GM18508 (cell line): ENCODE results near the gene ACP4.

Source experiments
- ATAC-seq: cut with Tn5 transposase; IDR thresholded peaks from one replicate; pipeline ENCODE4 v1.9.1; 2021; ENCODE audit warnings: moderate number of reproducible peaks; ENCODE audit not compliant: insufficient read depth, unreplicated experiment

ACP4 gene

DNA sequence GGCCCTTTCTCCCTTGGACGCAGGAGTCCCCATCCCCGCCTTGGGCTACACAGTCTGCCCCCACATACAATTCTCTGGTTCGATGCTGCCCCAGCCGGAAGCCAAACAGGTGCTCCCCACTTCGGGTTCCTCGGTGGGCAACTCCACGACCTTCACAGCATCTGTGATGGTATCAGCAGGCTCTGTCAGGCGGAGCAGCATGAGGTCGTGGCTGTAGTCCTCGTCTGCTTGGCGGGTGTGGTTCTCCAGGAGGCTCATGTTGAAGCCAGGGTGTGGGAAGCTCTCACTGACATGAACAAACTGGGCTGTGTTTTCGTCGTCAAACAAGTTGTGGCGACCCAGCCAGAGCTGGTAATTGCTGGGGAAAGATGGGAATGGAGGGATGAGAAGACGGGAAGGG lies 29.9 kb downstream of the ACP4 start:
- ATAC-seq: no peak

DNA sequence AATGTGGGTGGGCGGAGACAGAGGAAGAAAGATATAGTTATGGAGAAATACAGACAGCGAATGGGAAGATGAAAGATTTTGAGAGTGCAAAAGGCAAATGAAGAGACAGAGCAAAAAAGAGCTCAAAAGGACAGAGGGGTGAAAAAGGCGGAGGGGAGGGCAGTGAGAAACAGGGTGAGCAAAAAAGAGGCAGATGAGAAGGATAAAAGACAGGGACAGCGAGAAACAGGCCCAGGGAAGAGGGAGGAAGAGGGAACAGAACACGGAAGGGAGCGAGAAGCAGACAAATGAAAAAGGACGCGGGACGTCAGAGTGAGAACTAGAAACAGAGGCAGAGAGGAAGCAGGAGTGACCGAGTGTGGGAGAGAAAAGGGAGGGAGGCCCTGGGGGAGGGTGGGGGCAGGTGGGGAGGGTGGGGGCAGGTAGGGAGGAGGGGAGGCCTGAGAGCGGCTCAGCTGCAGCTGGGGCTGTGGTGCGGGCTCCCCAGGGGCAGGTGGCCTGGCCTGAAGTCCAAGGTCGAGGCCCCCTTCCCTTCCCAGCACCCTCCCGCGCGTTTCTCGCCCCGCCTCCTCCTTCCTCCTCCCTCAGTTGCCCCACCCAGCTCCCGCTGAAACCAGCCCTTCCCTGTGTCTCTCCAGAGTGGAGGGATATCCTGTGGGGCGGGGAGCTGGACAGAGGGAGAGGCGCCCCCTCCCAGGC lies 30.5 kb downstream of the ACP4 start:
- ATAC-seq: no peak

DNA sequence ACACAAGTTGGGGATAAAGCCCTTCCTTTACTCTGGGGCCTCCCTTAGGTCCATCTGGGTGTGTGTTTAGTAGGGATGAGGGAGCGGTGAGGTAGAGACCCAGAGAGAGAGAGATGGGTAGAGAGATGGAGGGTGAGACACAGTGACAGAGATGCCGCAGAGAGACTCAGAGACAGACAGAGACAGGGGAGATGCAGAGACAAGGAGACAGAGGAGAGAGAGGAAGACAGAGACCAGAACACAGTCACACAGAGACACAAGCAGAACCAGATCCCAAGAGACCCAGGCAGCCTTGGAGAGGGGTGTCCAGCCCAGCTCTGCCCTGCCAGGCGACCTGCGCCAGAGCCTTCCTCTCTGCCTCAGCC lies 31.0 kb downstream of the ACP4 start:
- no peak for ATAC-seq

DNA sequence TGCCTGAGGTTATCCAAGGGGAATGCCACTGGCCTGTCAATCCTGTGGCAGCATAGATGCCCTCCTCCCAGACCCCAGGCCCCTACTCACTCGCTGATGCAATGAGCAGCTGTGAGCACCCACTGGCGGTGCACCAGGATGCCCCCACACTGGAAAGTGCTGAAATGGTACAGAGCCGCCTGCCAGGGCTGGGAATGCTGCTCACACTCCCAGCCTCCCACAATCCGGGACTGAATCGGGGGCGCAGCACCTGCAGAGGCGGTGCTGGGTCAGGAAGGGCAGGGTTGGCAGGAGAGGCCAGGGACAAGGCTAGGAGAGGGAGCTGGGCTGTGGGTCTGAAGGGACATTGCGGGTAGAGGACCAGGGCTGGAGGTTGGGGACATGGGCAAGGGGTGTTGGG lies 31.4 kb downstream of the ACP4 start:
- no peak for ATAC-seq

DNA sequence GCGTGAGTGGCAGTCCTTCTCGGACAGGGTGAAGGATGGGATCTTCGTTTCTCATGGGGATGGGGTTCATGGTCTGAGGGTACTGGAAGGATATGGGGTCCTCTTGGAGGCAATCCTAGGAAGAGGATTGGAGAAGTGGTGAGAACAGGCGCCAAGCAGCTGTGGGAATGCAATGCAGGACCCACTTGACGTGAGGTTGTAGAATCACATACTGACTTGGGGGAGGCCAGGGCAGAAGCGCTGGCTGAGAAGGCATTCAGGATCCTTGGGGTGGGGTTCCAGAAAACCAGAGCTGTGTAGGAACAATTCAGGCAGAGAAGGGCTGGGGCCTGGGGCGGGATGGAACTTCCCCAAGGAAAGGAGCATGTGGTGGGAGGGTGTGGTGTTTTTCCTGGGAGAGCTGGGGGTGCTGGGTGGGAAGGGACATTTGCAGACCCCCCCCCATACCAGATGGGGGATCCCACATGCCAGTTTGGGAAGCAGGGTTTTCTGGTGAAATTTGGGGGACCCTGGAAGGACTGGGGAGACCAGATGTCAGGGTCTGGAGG lies 32.5 kb downstream of the ACP4 start:
- ATAC-seq: no peak

DNA sequence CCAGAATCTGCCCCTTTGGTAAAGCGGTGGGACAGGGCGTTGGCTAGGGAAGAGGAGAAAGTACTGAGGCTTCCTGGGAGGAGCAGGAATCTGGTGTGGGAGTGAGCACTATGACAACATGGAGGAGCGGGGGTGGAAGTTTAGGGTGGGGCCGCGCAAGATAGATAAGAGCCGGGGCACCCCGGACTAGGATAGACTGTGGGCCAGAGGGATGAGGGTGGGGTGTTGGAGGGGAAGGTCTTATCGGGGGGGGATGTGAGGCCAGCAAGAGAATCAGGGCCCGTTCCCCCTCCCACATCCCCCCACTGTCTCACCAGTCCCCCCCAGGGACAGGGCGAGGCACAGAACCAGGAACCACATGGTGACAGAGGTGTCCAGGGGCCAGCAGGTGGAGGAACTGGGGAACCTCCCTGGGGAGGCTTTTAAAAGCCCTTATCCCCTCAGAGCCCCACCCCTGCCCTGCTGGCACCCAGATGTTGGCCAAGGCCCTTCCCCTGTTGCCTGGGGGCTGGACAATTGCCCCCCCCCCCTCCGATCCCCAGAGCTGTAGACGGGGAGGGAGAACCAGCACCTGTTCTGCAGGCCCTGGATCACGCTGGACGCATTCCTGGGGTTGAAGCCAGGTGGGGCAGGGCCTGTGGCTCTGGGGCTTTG lies 33.3 kb downstream of the ACP4 start, which contains the start of gene KLK1:
KLK1 (minus strand) TSS at position 399 of the 654 bp plus-strand sequence; CDS start at position 360, 39 bp downstream.
- ATAC-seq: no peak

DNA sequence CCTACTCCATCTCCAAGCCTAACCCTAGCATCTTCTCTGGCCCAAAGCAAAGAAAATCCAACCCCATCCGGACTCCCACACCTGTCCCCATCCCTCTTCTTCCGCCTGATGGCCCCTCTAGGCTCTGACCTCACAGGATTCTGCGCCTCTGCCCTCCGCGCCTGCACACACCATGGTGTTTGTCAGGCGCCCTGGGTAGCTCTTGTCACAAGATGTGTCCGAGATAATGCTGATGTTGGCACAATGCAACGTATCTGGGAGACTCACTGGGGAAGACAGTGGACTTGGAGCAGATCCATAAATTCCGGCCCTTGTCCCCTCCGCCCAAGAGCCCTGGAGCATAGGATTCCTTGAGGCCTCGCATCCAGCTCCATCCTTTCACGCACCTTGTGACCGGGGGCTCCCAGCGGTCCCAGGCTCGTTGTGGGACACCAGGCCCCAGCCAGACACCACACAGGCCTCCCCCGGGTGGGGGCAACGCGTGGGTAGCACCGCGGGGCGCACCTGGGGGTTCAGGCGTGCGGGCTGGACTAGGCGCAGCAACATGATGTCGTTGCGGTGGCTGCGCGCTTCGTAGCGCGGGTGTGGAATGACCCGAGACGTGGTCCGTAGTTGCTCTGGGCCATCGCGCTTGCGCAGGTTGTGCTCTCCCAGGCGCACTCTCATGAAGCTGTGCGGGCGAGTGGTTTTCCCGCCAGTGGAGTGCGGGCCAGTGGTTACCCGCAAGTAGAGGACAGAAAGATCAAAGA lies 36.5 kb downstream of the ACP4 start:
- ATAC-seq: no peak

DNA sequence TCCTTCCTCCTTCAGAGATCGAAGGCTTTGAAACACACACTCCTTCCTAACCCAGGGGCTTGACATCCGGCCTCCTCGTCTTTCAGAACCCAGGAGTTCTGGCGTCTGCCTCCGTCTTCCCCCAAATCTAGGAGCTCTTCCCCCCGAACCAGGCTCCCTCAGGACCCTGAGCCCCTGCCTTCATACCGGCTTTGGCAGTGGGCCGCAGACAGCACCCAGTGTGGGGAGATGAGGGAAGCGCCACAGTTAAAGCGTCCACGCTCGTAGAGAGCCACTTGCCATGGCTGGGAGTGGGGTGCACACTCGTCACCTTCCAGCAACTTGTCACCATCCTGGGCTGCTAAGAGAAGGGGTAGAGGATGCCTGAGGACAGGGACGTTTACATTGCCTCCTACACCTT lies 37.3 kb downstream of the ACP4 start:
- no peak for ATAC-seq

DNA sequence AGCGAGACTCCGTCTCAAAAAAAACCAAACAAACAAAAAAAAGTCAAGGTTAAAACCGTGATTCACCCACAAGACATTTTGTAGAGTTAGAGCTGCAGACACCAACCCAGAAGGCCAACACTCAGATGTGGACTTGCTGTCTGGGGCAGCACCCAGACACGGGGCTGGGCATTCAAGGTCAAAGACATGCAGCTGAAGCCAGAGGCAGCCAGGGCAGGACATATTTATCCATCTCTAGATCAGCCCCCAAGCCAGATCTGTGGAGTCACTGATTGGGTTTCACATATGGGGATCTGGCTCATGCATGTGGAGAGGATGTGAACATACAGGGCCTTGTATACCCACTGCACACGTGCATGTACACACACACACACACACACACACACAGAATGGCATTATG lies 39.6 kb downstream of the ACP4 start:
- no peak for ATAC-seq

DNA sequence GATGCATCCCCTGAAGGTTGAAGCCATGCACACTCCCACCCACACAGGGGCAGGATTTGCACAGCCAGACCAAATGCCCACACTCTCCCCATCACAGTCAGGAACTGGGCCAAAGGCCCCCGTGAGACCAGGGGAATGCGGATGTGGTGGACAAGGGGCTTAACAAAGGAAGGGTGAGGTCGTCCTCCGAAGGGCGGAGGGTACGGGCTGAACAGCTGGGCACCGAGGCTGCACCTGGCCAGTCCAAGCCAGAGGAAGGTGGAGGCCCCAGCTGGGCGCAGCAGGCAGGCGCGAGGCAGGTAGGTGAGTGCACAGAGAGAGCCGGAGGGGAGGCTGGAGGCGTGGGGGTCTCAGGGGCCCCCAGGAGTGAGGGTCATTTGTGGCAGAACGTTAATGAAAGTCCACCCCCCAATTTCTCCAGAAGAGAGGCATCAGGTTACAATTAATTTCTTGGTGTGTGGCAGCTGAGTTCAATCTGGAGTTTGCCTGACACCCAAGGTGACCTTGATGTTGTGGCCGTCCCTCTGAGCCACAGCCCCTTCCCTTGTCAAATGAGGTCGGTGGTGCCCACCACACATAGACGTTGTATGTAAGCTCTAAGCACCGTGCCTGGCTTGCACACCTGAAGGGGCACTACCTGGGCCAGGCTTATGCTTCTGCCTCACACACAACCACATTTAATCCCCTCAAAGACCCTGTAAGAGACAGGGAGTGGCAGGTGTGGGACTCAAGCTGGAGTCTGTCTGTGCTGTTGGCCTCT lies 40.2 kb downstream of the ACP4 start:
- ATAC-seq: no peak

DNA sequence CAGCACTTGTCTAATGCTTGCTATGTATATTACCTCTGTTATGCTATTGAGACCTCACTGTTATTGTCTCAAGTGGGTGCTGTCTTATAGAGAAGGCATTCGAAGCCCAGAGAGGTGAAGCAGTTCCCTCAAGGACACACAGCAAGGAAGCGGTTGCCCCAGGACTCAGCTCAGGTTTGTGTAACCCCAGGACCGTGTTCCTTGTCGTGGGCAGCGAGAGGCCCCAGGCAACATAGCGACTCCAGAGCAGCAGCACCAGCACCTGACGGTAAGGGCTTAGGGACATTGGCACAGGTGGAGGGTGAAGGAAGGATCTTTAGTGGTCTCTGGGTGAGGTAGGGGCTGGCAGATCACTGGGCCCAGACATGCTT lies 40.8 kb downstream of the ACP4 start:
- no peak for ATAC-seq

DNA sequence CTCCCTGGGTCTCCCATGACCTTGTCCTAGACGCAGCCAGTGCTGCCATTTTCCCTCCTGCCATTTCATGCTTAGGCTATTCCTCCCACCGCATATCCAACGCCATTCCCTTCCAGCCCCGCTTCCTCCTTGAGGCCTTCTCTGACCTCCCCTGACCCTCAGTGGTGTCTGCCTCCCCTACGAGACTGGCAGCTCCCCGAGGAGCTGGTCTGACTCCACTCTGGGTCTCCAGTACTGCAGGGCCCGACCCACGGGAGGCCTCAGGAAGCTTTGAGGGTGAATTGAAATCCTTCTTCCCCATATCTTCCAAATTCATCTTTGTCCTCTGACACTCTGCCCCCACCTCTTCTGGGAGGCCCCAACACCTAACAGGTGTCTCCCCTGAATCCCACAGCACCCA lies 42.5 kb downstream of the ACP4 start:
- no peak for ATAC-seq

DNA sequence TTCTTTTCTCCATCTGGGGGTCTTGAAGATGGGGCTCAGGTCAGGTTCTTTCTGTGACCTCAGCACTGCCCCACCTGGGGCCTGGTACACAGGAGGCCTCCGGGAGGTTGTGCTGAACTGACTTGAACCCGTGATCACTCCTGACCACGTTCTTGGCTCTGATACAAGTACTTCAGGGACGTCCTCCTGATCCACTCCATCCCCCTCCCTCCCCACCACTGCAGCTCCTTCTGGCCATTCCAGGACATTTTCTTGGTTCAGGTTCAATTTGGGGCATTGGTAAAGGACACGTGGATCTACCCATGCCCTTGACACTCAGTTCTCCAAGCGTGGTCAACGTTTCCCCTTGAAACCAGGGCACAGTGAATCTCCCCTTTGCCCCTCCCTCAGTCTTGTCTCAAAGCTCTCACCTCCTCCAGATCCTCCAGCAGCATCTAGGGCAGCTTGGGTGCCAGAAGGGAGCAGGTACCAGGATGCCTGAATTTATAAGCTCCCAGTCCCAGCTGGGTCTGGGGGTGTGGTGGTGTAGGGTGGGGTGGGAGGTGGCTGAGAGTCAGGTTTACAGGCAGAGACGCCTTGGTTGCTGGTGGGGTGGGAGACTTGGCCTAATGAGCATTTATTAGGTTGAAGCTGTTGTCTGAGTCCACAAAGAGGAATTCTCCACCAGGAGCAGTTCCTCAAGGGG lies 43.0 kb downstream of the ACP4 start, which contains the start of gene KLK15:
KLK15 (minus strand) TSS at position 458 of the 685 bp plus-strand sequence. CDS start 2,082 bp downstream, outside the sequence.
- no peak for ATAC-seq

DNA sequence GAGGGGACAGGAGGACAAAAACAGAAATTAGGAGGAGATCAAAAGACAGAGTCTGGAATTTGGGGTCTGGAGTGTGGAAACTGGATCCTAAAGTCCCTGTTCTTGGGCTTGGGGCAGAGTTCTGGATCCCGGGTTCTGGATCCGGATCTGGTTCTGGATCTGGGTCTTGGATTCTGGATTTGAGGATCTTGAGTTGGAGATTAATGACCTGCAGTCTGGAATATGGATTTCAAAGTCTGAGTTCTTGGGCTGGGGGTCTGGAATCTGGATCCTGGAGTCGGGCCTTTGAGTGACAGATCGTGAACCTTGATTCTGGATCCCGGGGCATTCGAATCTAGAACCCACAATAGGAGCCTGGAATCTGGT lies 43.6 kb downstream of the ACP4 start:
- ATAC-seq: no peak

DNA sequence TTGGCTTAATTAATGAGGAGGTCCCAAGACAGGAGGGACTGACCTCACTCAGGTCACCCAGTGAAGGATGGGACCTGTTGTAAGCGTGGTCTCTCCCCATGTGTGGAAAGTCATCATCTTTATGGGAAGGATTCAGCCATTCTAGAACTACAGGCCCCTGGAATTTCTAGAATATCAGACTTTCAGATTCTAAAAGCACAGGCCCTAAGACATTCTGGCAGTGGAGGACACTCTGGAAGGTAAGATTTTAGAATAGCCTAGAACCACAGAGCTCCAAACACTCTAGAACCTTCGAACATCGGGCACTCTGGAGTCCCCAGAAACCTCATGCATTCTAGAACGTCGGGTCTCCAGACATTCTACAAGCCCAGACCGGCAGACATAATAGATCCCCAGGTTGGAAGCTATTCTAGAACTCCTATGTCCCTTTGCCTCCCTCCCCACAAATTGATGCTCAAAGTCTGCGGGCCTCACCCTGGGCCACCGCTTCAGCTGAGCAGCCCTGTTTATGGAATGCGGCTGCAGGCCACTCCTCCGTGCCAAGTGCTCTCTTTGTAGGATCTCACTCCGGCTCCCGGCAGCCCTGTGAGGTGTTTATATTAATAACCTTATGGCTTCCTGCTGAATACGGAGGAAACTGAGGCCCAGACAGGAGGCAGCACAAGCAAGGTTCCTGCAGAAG lies 45.0 kb downstream of the ACP4 start:
- no peak for ATAC-seq

DNA sequence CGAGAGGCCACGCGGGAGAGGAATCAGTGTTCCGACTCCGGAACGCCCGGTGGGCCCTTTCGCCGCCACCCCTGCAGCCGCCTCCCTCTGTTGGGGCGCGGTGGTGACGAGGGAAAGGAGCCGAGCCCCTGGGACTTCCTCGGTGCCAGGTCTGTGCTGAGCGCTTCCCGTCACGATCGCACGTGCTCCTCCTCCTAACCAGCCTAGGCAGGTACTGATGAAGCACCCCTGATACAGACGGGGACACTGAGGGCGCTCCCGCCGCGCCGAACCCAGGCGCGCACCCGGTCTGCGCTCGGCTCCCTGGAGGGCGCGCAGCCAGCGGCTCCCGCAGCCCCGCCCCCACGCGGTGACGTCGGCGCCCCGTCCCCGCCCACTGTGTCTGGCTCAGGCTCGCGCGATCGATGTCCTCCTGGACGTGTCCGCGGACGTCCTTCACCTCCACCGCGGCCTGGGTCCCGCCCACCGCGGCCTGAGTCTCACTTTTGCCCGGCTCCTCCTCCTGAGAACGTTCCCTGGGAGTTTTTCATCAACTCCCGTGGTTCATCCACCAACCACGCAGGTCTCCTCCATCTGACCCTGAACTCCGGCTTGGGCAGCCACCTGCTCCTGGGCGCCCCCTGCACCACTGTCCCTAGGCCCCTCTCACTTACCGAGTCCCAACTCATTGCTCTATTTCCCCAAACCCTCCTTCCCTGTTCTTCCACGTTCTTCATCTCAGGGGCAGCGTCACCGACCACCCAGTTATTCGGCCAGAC lies 45.7 kb downstream of the ACP4 start:
- no peak for ATAC-seq

DNA sequence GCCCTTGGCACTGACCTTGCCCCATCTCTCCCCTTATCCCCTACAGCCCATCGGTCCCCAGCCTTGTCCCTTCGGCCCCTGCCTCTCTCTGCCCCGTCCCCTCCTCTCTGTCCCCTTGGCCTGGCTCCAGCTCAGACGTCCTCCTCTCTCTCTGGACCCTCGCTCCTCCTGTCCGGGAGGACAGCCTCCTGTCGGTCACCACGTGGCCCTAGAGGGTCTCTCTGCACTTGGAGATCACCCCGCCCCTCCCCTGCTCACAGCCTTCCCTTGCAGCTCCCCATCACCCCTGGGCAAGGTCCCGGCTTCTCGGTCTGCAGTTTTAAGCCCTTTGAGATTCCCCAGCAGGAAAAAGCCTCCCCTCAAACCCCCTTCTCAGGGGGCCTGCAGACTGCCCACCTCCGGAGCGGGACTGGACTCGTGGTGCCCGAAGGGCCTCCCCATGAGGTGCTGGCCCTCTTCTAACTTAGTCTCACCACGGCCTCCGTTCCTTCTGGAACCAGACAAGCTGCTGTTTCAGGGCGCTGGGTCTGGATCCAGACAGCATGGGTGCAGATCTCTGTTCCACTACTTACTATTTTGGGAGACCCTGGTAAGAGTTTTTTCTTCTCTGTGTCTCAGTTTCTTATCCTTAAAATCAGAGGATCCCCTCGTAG lies 46.5 kb downstream of the ACP4 start:
- no peak for ATAC-seq

DNA sequence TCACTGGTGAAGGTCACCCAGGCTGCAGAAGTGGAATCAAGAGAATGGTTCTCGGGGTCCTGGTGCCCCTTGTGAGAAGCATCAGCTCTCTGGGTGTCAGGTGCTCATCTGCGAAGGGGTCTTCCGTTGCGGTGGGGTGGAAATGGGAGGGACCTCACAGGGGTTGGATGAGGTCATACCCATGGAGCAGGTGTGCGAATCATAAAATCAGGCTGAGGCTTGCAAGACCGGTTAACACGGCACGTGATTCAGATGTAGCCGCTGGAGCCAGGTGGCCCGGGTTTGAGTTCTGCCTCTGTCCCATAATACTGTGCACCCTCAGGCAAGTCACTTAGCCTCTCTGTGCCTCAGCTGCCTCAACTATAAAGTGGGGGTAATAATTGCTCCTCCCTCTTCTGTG lies 47.1 kb downstream of the ACP4 start:
- ATAC-seq: no peak
